ENCODE data around the gene VSNL1. TPM values are rescaled to one million over a fixed set of nuclear protein-coding genes. Genes with fewer than 3 reads are reported as not detected.
A peak's percentile ranks its signal among the peaks of the same experiment; 100 is the strongest.

The VSNL1 gene
- total RNA-seq, 3 donors from 2014 or later = 2.1 to 5.4 (median 2.1) TPM

DNA sequence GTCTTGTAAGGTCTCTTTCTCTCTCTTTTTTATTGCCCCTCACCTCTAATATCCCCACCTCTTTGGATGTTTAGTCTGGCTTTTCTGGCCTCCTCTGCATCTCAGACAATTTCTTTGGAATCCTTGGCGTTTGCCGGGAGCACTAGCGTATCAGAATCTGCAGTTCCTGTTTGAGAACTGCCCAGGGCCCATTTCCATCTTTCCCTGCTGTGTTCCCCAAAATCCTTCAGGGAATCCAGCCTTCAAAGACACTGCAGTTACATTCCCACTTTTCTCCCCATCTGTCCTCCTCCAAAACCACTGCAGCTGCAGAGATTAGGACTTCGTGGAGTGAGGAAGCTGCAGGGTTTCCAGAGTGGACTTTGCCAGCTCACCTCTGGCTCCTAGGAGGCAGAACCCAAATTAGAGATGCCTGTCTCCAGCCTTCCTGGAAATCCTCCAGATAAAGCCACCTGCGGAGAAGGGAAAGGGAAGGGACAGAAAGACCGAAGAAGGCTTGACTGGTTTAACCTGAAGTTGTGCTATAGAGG is 2.7 kb downstream of the VSNL1 start:
- peak in 2 of 3 donors; percentile 16 to 22 for DNase-seq

GRCh38 chr2:17543848-17544247 is 3.4 kb downstream of the VSNL1 start:
- ATAC-seq (no peak), DNase-seq (no peak)
- peaks cover 3% of the 10 kb centered on the region for H3K4me1 ChIP-seq (ENCODE audit: low read depth)
- intact Hi-C loops (cut with DNase I, micrococcal nuclease) = no loop called here
- no peak for TF ChIP-seq CTCF (IDR thresholded peaks at IDR 0.05)
- H3K9me3 ChIP-seq = no peaks in the 10 kb centered on the region
- no peak overlapping the region for H3K4me3 ChIP-seq
- no peaks in the 10 kb centered on the region for H3K36me3 ChIP-seq (ENCODE audit: low read depth)

More for the DNA sequence above, 2.7 kb downstream of the VSNL1 start:
- ATAC-seq = no peak
- no peaks in the 10 kb centered on the region for H3K9me3 ChIP-seq
- H3K4me3 ChIP-seq = no peak overlapping the region
- no peak for TF ChIP-seq CTCF (IDR thresholded peaks at IDR 0.05)
- peaks cover 3% of the 10 kb centered on the region for H3K4me1 ChIP-seq (ENCODE audit: low read depth)
- intact Hi-C loops (cut with DNase I, micrococcal nuclease) = no loop called here
- no peaks in the 10 kb centered on the region for H3K36me3 ChIP-seq (ENCODE audit: low read depth)

- Histone ChIP-seq H3K9me3 (no peaks in the 10 kb centered on the region), H3K4me1 (ENCODE audit: low read depth) (peaks cover 3% of the 10 kb centered on the region), H3K4me3 (no peak overlapping the region), H3K36me3 (ENCODE audit: low read depth) (no peaks in the 10 kb centered on the region)
- intact Hi-C loops (cut with DNase I, micrococcal nuclease) = no loop called here
- TF ChIP-seq CTCF (IDR thresholded peaks at IDR 0.05) = no peak
- no peak for DNase-seq
- peak; percentile 10 for ATAC-seq
Observed at GRCh38 chr2:17544256-17544655, 3.8 kb downstream of the VSNL1 start.

DNA sequence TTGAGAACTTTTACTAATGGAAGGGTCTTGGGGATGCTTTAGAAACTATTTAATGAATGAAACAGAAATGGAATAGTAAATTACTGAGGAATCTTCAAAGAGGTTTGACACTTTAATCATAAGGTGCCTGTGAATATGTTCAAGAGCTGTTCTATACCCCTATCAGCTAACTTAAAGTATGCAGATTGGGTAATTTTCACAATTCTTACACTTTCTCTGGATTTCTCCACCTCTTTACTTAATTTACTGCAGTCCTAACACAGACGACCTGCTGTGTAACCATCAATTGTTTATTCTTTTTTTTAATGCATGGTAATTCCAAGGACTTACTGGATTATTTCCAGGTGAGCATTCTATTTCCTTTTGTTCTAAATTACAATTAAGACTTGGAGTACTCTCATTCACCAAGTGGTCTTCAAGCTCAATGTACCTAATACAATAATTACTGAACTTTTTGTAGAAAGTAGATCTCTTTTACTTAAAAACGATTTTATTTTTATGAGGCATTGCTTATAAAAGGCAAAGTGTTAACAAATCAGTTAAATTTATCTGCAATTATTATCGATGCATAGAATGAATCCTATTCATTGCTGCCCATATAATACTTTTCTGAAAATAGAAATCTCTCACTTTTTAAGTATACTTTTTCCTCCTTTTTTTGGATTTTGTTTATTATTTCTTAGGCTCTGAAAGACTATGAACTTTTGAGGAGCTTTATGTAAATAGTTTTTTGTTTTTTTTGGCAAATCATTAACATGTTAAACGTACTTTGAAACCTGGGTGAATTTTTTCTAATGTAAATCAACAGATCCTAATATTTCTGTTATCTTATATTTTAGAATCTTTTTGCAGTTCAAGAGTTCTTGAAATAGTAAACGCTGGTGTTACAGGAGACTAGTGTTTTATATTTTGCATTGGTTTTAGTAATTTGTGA is 5.5 kb downstream of the VSNL1 start:
- intact Hi-C loops (cut with DNase I, micrococcal nuclease) = no loop called here
- Histone ChIP-seq H3K36me3 (ENCODE audit: low read depth) (no peaks in the 10 kb centered on the region), H3K4me3 (no peak overlapping the region), H3K9me3 (no peaks in the 10 kb centered on the region), H3K4me1 (ENCODE audit: low read depth) (peaks cover 3% of the 10 kb centered on the region)
- no peak for TF ChIP-seq CTCF (IDR thresholded peaks at IDR 0.05)
- ATAC-seq (no peak), DNase-seq (no peak)

GRCh38 chr2:17547237-17547636 is 6.7 kb downstream of the VSNL1 start:
- H3K9me3 ChIP-seq = no peaks in the 10 kb centered on the region
- H3K36me3 ChIP-seq (ENCODE audit: low read depth) = no peaks in the 10 kb centered on the region
- no peak for DNase-seq
- TF ChIP-seq CTCF (IDR thresholded peaks at IDR 0.05) = no peak
- peaks cover 3% of the 10 kb centered on the region for H3K4me1 ChIP-seq (ENCODE audit: low read depth)
- intact Hi-C loops (cut with DNase I, micrococcal nuclease) = no loop called here
- no peak for ATAC-seq
- H3K4me3 ChIP-seq = no peak overlapping the region
